Ishikawa (cell line): ENCODE results near the gene CDH18.

Experiments
- CEBPB ChIP-seq: IDR thresholded peaks from 2 replicates; pipeline ENCODE4 v1.6.1; 2012
- CREB1 ChIP-seq: IDR thresholded peaks from 2 replicates; pipeline ENCODE4 v1.6.1; 2012; ENCODE audit warnings: low read depth
- EGR1 ChIP-seq: IDR thresholded peaks from 2 replicates; pipeline ENCODE4 v1.6.1; 2012
- EP300 ChIP-seq: IDR thresholded peaks from 2 replicates; pipeline ENCODE4 v1.6.1; 2012; ENCODE audit warnings: borderline replicate concordance
- FOXM1 ChIP-seq: IDR thresholded peaks from 2 replicates; pipeline ENCODE4 v1.6.1; 2012; ENCODE audit warnings: low read depth, borderline replicate concordance
- NFIC ChIP-seq: IDR thresholded peaks from 2 replicates; pipeline ENCODE4 v1.6.1; 2012
- RAD21 ChIP-seq: IDR thresholded peaks from 2 replicates; pipeline ENCODE4 v1.6.1; 2012; ENCODE audit warnings: low read depth
- TAF1 ChIP-seq: IDR thresholded peaks from 2 replicates; pipeline ENCODE4 v1.6.1; 2012; ENCODE audit warnings: low read depth, mild to moderate bottlenecking
- TCF12 ChIP-seq: IDR thresholded peaks from 2 replicates; pipeline ENCODE4 v1.6.1; 2012; ENCODE audit warnings: low read depth
- TEAD4 ChIP-seq: IDR thresholded peaks from 2 replicates; pipeline ENCODE4 v1.6.1; 2012
- YY1 ChIP-seq: IDR thresholded peaks from 2 replicates; pipeline ENCODE4 v1.6.1; 2012; ENCODE audit warnings: low read depth
- ZBTB7A ChIP-seq: IDR thresholded peaks from 2 replicates; pipeline ENCODE4 v1.6.1; 2012; ENCODE audit warnings: low read depth
- TF ChIP-seq, protein P1 (sequence below): IDR thresholded peaks from 2 replicates; pipeline ENCODE4 v1.6.1; 2012
- TF ChIP-seq, protein P2 (sequence below): IDR thresholded peaks from 2 replicates; pipeline ENCODE4 v1.6.1; 2012; ENCODE audit warnings: low read depth, mild to moderate bottlenecking
- TF ChIP-seq, protein P3 (sequence below): IDR thresholded peaks from 2 replicates; pipeline ENCODE4 v1.6.1; 2012

The CDH18 gene

GRCh38 chr5:19555876-19556275, 432.1 kb downstream of the CDH18 start:
- TF ChIP-seq TAF1: no peak
- no peak for TF ChIP-seq CEBPB
- TF ChIP-seq, protein P1, sequence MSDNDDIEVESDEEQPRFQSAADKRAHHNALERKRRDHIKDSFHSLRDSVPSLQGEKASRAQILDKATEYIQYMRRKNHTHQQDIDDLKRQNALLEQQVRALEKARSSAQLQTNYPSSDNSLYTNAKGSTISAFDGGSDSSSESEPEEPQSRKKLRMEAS: no peak
- no peak for TF ChIP-seq TEAD4
- no peak for TF ChIP-seq EP300
- TF ChIP-seq, protein P2, sequence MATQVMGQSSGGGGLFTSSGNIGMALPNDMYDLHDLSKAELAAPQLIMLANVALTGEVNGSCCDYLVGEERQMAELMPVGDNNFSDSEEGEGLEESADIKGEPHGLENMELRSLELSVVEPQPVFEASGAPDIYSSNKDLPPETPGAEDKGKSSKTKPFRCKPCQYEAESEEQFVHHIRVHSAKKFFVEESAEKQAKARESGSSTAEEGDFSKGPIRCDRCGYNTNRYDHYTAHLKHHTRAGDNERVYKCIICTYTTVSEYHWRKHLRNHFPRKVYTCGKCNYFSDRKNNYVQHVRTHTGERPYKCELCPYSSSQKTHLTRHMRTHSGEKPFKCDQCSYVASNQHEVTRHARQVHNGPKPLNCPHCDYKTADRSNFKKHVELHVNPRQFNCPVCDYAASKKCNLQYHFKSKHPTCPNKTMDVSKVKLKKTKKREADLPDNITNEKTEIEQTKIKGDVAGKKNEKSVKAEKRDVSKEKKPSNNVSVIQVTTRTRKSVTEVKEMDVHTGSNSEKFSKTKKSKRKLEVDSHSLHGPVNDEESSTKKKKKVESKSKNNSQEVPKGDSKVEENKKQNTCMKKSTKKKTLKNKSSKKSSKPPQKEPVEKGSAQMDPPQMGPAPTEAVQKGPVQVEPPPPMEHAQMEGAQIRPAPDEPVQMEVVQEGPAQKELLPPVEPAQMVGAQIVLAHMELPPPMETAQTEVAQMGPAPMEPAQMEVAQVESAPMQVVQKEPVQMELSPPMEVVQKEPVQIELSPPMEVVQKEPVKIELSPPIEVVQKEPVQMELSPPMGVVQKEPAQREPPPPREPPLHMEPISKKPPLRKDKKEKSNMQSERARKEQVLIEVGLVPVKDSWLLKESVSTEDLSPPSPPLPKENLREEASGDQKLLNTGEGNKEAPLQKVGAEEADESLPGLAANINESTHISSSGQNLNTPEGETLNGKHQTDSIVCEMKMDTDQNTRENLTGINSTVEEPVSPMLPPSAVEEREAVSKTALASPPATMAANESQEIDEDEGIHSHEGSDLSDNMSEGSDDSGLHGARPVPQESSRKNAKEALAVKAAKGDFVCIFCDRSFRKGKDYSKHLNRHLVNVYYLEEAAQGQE: no peak
- TF ChIP-seq, protein P3, sequence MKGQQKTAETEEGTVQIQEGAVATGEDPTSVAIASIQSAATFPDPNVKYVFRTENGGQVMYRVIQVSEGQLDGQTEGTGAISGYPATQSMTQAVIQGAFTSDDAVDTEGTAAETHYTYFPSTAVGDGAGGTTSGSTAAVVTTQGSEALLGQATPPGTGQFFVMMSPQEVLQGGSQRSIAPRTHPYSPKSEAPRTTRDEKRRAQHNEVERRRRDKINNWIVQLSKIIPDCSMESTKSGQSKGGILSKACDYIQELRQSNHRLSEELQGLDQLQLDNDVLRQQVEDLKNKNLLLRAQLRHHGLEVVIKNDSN: no peak
- no peak for TF ChIP-seq EGR1
- TF ChIP-seq RAD21: no peak
- TF ChIP-seq CREB1: no peak
- TF ChIP-seq YY1: no peak
- TF ChIP-seq TCF12: no peak
- no peak for TF ChIP-seq ZBTB7A
- no peak for TF ChIP-seq NFIC

DNA sequence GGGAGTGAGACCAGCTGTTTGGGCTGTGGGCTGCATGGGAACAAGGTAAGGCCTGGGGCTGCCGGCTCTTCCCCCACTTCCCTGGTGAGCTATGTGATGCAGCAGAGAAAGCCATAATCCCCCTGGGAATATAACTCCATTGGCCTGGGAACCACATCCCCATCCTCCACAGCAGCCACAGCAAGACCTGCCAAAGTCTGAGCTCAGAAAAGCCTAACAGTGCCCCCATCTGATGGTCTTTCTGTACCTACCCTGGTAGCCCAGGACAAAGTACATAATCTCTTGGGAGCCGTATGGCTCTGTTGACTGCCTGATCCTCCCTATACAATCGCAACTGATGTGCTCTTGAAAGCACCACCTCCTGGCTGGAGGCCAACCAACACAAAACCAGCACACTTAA, 432.6 kb downstream of the CDH18 start:
- TF ChIP-seq NFIC: no peak
- no peak for TF ChIP-seq RAD21
- TF ChIP-seq, protein P2: no peak
- no peak for TF ChIP-seq FOXM1
- no peak for TF ChIP-seq EGR1
- TF ChIP-seq TEAD4: no peak
- TF ChIP-seq, protein P3: no peak
- TF ChIP-seq CREB1: no peak

- no peak for TF ChIP-seq TEAD4
- TF ChIP-seq RAD21: 0 out of 2 replicates have a peak, but pooled peaks have one; percentile 4
- no peak for TF ChIP-seq EGR1
Measured at GRCh38 chr5:19554524-19554923, 433.5 kb downstream of the CDH18 start.

DNA sequence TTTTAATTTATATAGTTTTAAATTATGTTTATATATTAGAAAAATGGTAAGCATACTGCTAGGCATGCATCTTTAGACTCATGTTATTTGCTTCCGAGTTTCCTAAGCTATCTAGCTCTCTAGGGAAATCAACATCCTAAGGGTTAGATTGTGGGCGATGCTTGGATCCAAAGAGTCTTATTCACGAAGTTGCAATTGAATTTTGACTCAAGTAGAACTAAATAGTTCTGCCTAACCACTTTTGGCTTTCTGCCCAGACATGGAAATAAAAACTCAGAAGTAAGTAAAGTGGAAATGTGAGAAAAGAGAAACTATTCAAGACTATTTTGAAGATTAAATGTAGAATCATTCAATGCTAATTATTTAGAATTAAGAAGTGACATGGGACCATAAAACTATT, 440.4 kb downstream of the CDH18 start:
- TF ChIP-seq TAF1 (no peak), NFIC (peak; percentile 47; the same call in 1 of the 2 replicates)
- TF ChIP-seq, protein P1: no peak

GRCh38 chr5:19546521-19546920, 441.5 kb downstream of the CDH18 start:
- no peak for TF ChIP-seq EP300
- TF ChIP-seq RAD21: no peak
- TF ChIP-seq, protein P3: no peak
- no peak for TF ChIP-seq ZBTB7A
- TF ChIP-seq EGR1: no peak
- TF ChIP-seq, protein P1: no peak
- TF ChIP-seq CEBPB: no peak
- TF ChIP-seq CREB1: no peak
- TF ChIP-seq, protein P2: no peak
- no peak for TF ChIP-seq YY1
- no peak for TF ChIP-seq TEAD4
- TF ChIP-seq NFIC: no peak
- TF ChIP-seq TCF12: no peak
